C1 segment of cervical spinal cord (tissue), 14 donors: ENCODE data around the gene OR5AL1.
"Not testable (repeated sequence)": the region's sequence is repeated elsewhere in the genome, so short reads cannot be mapped to it uniquely, and the experiment has no call there.

Experiments
- DNase-seq, 14 donors: peaks; one replicate each; lab custom pipeline; 2025; lab: John Stamatoyannopoulos, UW

Gene OR5AL1

GRCh38 chr11:56412396-56412795 lies at the start of gene OR5AL1:
Gene OR5AL1 (plus strand): TSS chr11:56412696.
- DNase-seq, result no peak

- no peak for DNase-seq
Observed at GRCh38 chr11:56375324-56375723, 37.2 kb upstream of the OR5AL1 start, which contains the start of gene OR8U1. Gene OR8U1 (plus strand): TSS chr11:56375624. CDS start chr11:56375624, 0 bp downstream.

- no peak for DNase-seq
Observed at GRCh38 chr11:56380120-56380519, 32.4 kb upstream of the OR5AL1 start.

GRCh38 chr11:56394381-56394780 lies 18.1 kb upstream of the OR5AL1 start:
- DNase-seq, result no peak

GRCh38 chr11:56396047-56396446 lies 16.4 kb upstream of the OR5AL1 start:
- no peak for DNase-seq

GRCh38 chr11:56401858-56402461 lies 10.5 kb upstream of the OR5AL1 start:
- not testable (repeated sequence) for DNase-seq

GRCh38 chr11:56404393-56404792 lies 8.1 kb upstream of the OR5AL1 start:
- no peak for DNase-seq

- DNase-seq, result no peak
Observed at GRCh38 chr11:56410801-56411200, 1.7 kb upstream of the OR5AL1 start.

GRCh38 chr11:56453521-56453920 lies 41.0 kb downstream of the OR5AL1 start:
- no peak for DNase-seq

GRCh38 chr11:56457076-56457475 lies 44.6 kb downstream of the OR5AL1 start:
- DNase-seq, result no peak
